Stomach smooth muscle (tissue), 2 donors: ENCODE results near the gene NETO1.

Experiments used
- H3K27ac ChIP-seq: one replicate; pipeline ENCODE4 v1.7.0; 2013; ENCODE audit warnings: mild to moderate bottlenecking, low read length, inconsistent platforms
- H3K27me3 ChIP-seq, 2 donors: one replicate each; pipeline ENCODE4 v1.7.0; 2013; ENCODE audit warnings: low read length in 2 of 2; ENCODE audit not compliant: insufficient read depth in 2 of 2, control insufficient read depth in 1 of 2
- H3K36me3 ChIP-seq, 2 donors: one replicate each; pipeline ENCODE4 v1.7.0; 2013; ENCODE audit warnings: low read length in 2 of 2; ENCODE audit not compliant: control insufficient read depth in 2 of 2, insufficient read depth in 2 of 2
- H3K4me1 ChIP-seq: one replicate; pipeline ENCODE4 v1.7.0; 2013; ENCODE audit warnings: low read length; ENCODE audit not compliant: control insufficient read depth, insufficient read depth
- H3K4me3 ChIP-seq, 2 donors: one replicate each; pipeline ENCODE4 v1.7.0; 2013; ENCODE audit warnings: low read length in 2 of 2
- H3K9ac ChIP-seq, 2 donors: one replicate each; pipeline ENCODE4 v1.7.0; 2013; ENCODE audit warnings: low read length in 2 of 2, mild to moderate bottlenecking in 1 of 2
- H3K9me3 ChIP-seq, 2 donors: one replicate each; pipeline ENCODE4 v1.7.0; 2013; ENCODE audit warnings: low read length in 2 of 2; ENCODE audit not compliant: control insufficient read depth in 2 of 2
- donor health status: healthy.
- donor health status: Pancreatic carcinoma.

The NETO1 gene

GRCh38 chr18:72738136-72738535 is 129.7 kb downstream of the NETO1 start:
- no peak overlapping the region for H3K27ac ChIP-seq
- no peaks in the 10 kb centered on the region for H3K27me3 ChIP-seq
- no peaks in the 10 kb centered on the region for H3K4me1 ChIP-seq
- H3K9me3 ChIP-seq: no peaks in the 10 kb centered on the region
- no peak overlapping the region for H3K9ac ChIP-seq
- no peaks in the 10 kb centered on the region for H3K36me3 ChIP-seq
- H3K4me3 ChIP-seq: no peak overlapping the region

DNA sequence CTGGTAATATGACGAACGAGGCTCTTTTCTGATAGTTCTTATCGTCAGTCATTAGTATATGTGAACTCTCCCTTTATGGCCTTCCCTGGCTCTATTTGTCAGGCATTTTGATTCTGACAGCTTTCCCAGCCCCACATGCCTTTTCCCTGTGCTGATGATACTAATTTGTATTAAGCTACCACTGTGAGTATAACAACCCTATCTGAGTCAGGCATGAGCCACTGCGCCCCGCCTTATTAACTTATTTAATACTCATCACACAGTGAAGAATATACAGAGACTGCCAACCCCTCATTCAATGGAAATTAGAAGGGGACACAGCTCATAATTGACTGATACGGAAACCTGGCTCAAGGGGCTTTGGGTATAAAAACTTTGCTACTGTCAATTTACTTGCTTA is 140.0 kb downstream of the NETO1 start:
- Histone ChIP-seq H3K9me3 (peaks cover 0 to 3% of the 10 kb centered on the region in 2 donors), H3K9ac (no peak overlapping the region), H3K36me3 (no peaks in the 10 kb centered on the region), H3K4me3 (no peak overlapping the region), H3K27ac (no peak overlapping the region), H3K4me1 (no peaks in the 10 kb centered on the region), H3K27me3 (no peaks in the 10 kb centered on the region)

DNA sequence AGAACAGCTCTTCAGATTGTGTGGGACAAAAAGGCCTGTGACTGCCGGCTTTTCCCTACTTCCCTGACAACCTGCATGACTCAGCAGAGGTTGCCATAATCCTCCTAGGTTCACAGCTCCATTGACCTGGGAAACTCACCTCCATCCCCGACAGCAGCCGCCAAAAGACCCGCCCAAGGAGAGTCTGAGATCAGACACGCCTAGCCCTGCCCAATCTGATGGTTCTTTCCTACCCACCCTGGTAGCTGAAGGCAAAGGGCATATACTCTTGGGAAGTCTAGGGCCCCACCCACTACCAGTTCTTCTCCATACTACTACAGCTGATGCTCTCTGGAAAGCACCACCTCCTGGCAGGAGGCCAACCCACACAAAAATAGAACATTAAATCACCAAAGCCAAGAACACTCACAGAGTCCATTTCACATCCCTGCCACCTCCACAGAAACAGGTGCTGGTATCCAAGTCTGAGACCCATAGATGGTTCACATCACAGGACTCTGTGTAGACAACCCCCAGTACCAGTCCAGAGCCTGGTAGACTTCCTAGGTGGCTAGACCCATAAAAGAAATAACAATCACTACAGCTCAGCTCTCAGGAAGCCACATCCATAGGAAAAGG is 140.6 kb downstream of the NETO1 start:
- Histone ChIP-seq H3K4me3 (no peak overlapping the region), H3K36me3 (no peaks in the 10 kb centered on the region), H3K9me3 (peaks cover 0 to 3% of the 10 kb centered on the region in 2 donors), H3K4me1 (no peaks in the 10 kb centered on the region), H3K27ac (no peak overlapping the region), H3K27me3 (no peaks in the 10 kb centered on the region), H3K9ac (no peak overlapping the region)

- Histone ChIP-seq H3K27me3 (no peaks in the 10 kb centered on the region), H3K27ac (no peak overlapping the region), H3K9me3 (peaks cover 0 to 3% of the 10 kb centered on the region in 2 donors), H3K4me3 (no peak overlapping the region), H3K4me1 (no peaks in the 10 kb centered on the region), H3K9ac (no peak overlapping the region), H3K36me3 (no peaks in the 10 kb centered on the region)
These were observed 141.6 kb downstream of the NETO1 start for GRCh38 chr18:72726201-72726600.

DNA sequence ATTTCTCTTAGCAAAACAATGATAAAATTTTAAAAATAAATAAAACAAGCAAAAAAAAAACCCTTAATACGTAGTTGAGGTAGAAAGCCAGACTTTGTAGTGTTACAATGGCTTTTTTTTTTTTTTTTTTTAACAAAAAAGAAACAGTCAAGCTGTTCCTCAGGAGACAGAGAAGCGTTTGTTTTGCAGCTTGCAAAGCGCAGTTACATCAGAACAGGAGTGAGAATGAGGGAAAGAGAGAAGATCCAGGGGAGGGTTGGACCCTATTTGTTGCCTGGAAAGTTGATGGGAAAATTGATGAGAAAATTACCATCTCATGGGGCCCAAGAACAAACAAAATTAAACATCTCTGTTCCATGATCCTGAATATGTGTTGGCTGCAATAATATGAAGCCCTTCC is 146.5 kb downstream of the NETO1 start:
- Histone ChIP-seq H3K9me3 (peaks cover 0 to under 1% of the 10 kb centered on the region in 2 donors), H3K9ac (no peak overlapping the region), H3K4me1 (no peaks in the 10 kb centered on the region), H3K27ac (no peak overlapping the region), H3K36me3 (no peaks in the 10 kb centered on the region), H3K4me3 (no peak overlapping the region), H3K27me3 (no peaks in the 10 kb centered on the region)

- no peaks in the 10 kb centered on the region for H3K4me1 ChIP-seq
- no peaks in the 10 kb centered on the region for H3K9me3 ChIP-seq
- H3K4me3 ChIP-seq: no peak overlapping the region
- H3K36me3 ChIP-seq: no peaks in the 10 kb centered on the region
- H3K27ac ChIP-seq: no peak overlapping the region
- H3K27me3 ChIP-seq: no peaks in the 10 kb centered on the region
- no peak overlapping the region for H3K9ac ChIP-seq
These were observed 147.7 kb downstream of the NETO1 start for GRCh38 chr18:72720116-72720515.

- no peak overlapping the region for H3K4me3 ChIP-seq
- no peaks in the 10 kb centered on the region for H3K9me3 ChIP-seq
- H3K36me3 ChIP-seq: no peaks in the 10 kb centered on the region
- no peak overlapping the region for H3K27ac ChIP-seq
- no peaks in the 10 kb centered on the region for H3K4me1 ChIP-seq
- H3K27me3 ChIP-seq: no peaks in the 10 kb centered on the region
- no peak overlapping the region for H3K9ac ChIP-seq
These were observed 163.6 kb downstream of the NETO1 start for GRCh38 chr18:72704202-72704601.

DNA sequence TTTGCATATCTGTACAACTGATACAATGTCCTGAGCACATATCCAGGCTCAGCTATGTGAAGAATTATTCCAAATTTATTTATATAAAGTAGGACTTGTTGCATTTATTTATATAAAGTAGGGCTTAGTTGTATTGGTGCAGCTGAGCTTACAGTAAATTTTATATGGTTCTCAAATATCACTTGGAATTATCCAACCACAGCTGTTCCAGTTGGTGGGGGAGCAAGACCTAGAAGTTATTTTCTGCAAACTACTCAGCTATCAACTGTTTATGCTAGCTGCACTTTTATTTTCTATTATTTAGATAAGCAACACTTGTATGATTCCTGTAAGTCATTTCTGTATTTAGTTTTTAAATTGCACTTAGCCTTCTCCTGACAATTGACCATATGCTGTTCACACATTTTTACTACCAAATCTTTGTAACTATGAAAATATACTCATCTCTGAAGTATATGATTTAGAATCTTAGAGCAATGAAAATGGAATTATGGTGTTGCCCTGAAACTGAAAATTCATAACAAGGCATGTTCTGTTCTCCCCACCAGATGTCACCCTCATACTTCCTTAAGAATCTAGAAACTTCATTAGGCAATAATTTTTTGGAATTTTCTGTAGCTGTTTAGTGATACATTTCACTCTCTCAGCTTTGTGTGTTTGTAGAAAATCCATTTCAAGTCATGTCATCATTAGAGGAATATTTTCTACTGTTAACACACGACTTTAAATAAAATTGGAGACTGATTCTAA is 166.7 kb downstream of the NETO1 start:
- H3K4me3 ChIP-seq: no peak overlapping the region
- no peaks in the 10 kb centered on the region for H3K36me3 ChIP-seq
- H3K9me3 ChIP-seq: no peaks in the 10 kb centered on the region
- no peaks in the 10 kb centered on the region for H3K27me3 ChIP-seq
- no peak overlapping the region for H3K9ac ChIP-seq
- H3K4me1 ChIP-seq: no peaks in the 10 kb centered on the region
- H3K27ac ChIP-seq: no peak overlapping the region

DNA sequence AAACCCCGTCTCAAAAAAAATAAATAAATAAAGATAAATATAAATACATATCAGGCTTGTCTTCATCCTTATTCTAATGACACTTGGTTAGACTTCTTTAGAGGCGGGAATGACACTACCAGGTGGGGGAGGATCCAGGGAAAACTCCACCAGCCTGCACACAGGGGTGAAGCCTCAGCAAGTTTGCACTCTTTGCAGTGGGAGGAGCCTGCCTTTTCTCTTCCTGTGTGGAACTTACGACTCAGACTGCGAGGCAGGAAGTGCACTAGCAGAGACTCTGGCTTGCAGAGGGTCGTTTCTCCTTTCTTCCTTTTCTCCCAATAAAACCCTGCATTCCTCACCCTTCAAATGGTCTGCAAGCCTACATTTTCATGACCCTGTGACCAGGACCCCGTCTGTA is 170.1 kb downstream of the NETO1 start:
- Histone ChIP-seq H3K4me3 (no peak overlapping the region), H3K9me3 (no peaks in the 10 kb centered on the region), H3K4me1 (no peaks in the 10 kb centered on the region), H3K27ac (no peak overlapping the region), H3K9ac (no peak overlapping the region), H3K36me3 (no peaks in the 10 kb centered on the region), H3K27me3 (peaks cover under 1 to 2% of the 10 kb centered on the region in 2 donors)

DNA sequence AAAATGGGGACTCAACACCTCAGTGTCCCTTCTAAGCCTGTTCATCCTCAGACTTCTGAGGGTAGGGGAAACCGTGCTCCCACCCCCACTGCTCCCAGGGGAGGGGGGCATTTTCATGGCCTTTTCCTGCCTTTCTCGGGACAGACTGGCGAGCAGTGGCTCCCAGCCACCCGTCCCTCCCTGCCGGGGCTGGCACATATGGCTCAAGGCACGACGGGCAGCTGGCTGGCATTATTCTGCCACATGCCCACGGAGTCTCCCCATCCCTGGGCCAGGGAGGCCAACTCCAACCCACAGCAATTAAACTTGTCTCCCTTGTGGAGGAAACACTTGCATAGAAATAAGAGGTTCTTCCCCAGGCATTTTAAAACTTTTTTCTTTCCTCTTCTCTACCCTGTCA is 175.2 kb downstream of the NETO1 start:
- Histone ChIP-seq H3K27me3 (peaks cover 2 to 5% of the 10 kb centered on the region in 2 donors), H3K36me3 (no peaks in the 10 kb centered on the region), H3K9me3 (no peaks in the 10 kb centered on the region), H3K4me3 (no peak overlapping the region), H3K4me1 (no peaks in the 10 kb centered on the region), H3K9ac (no peak overlapping the region), H3K27ac (no peak overlapping the region)
